PC-9 (cell line): ENCODE measurements around the gene CIITA. TPM values are rescaled to one million over a fixed set of nuclear protein-coding genes. Genes with fewer than 3 reads are reported as not detected.
"Not testable (repeated sequence)": the region's sequence is repeated elsewhere in the genome, so short reads cannot be mapped to it uniquely, and the experiment has no call there.

ENCODE experiments used
- BruUV-seq: library from RNA; stranded (reverse); fragments of 400-500 nt; replicated peaks from 2 replicates; lab custom pipeline; 2021; lab: Mats Ljungman, UMichigan
- CTCF ChIA-PET: fragments of 300-600 bp; sonication (Branson Sonifier 250); formaldehyde crosslinking; loops from one replicate; lab custom pipeline; 2022; ENCODE audit warnings: antibody characterized with exemption; lab: Charles Lee
- POLR2A ChIA-PET: fragments of 300-600 bp; sonication (Branson Sonifier 250); formaldehyde crosslinking; loops from one replicate; lab custom pipeline; 2022; ENCODE audit warnings: antibody characterized with exemption; ENCODE audit not compliant: unreplicated experiment; lab: Charles Lee
- DNase-seq, 2 experiments: peaks; one replicate each; pipeline versions ENCODE4 v3.0.0 to v3.0.0-alpha.2; 2015 to 2022; ENCODE audit warnings: mixed read lengths in 1 of 2
- H2AFZ ChIP-seq: fragments of 200-600 bp; sonication (generic); 2 replicates; pipeline ENCODE4 v1.8.1; 2017; ENCODE audit warnings: antibody characterized with exemption
- H3F3A ChIP-seq: fragments of 200-600 bp; sonication (generic); 2 replicates; pipeline ENCODE4 v1.8.1; 2017; ENCODE audit warnings: antibody characterized with exemption, mild to moderate bottlenecking, low read depth; ENCODE audit not compliant: insufficient read depth
- H3K27ac ChIP-seq: fragments of 200-600 bp; sonication (generic); 2 replicates; pipeline ENCODE4 v1.6.1; 2016; ENCODE audit warnings: mixed run types
- H3K27me3 ChIP-seq: fragments of 200-600 bp; sonication (generic); 2 replicates; pipeline ENCODE4 v1.6.1; 2016; ENCODE audit warnings: low read depth, mixed run types; ENCODE audit not compliant: insufficient read depth
- H3K36me3 ChIP-seq: fragments of 200-600 bp; sonication (generic); 2 replicates; pipeline ENCODE4 v1.6.1; 2016; ENCODE audit warnings: low read depth, mixed run types
- H3K4me1 ChIP-seq: fragments of 200-600 bp; sonication (generic); replicated peaks from 2 replicates; pipeline ENCODE4 v1.6.1; 2016; ENCODE audit warnings: mixed run types; ENCODE audit not compliant: insufficient read depth
- H3K4me2 ChIP-seq: fragments of 200-600 bp; sonication (generic); 2 replicates; pipeline ENCODE4 v1.6.1; 2017; ENCODE audit warnings: mixed run types
- H3K4me3 ChIP-seq: fragments of 200-600 bp; sonication (generic); 2 replicates; pipeline ENCODE4 v1.6.1; 2016; ENCODE audit warnings: mixed run types
- H3K79me2 ChIP-seq: fragments of 200-600 bp; sonication (generic); 2 replicates; pipeline ENCODE4 v1.6.1; 2017; ENCODE audit warnings: low read depth, mixed run types
- H3K9me2 ChIP-seq: fragments of 200-600 bp; sonication (generic); 2 replicates; pipeline ENCODE4 v1.8.1; 2017; ENCODE audit warnings: mild to moderate bottlenecking; ENCODE audit not compliant: insufficient read depth
- H3K9me3 ChIP-seq: fragments of 200-600 bp; sonication (generic); 2 replicates; pipeline ENCODE4 v1.8.1; 2016; ENCODE audit warnings: low read depth; ENCODE audit not compliant: insufficient read depth
- H4K20me1 ChIP-seq: fragments of 200-600 bp; sonication (generic); 2 replicates; pipeline ENCODE4 v1.8.1; 2017; ENCODE audit not compliant: insufficient read depth
- EZH2 ChIP-seq: fragments of 200-600 bp; sonication (generic); IDR thresholded peaks from 2 replicates; pipeline ENCODE4 v1.8.0; 2017; ENCODE audit warnings: antibody characterized with exemption, low read depth
- intact Hi-C: fragments of 100-400 bp; cut with micrococcal nuclease; formaldehyde crosslinking; loops from one replicate; pipeline ENCODE4 v1.10.0; 2022; ENCODE audit not compliant: unreplicated experiment
- total RNA-seq: library from RNA; stranded (reverse); gene quantifications from 2 replicates; pipeline ENCODE4 v1.2.3, GENCODE V29; 2021
- TF ChIP-seq, protein P1 (sequence below): fragments of 200-600 bp; sonication (generic); conservative IDR thresholded peaks from 2 replicates; pipeline ENCODE4 v1.6.1; 2017; ENCODE audit warnings: mixed run types, antibody characterized with exemption, mild to moderate bottlenecking, moderate library complexity

CIITA gene
- total RNA-seq, 1 experiment from 2014 or later: 1.7 TPM

DNA sequence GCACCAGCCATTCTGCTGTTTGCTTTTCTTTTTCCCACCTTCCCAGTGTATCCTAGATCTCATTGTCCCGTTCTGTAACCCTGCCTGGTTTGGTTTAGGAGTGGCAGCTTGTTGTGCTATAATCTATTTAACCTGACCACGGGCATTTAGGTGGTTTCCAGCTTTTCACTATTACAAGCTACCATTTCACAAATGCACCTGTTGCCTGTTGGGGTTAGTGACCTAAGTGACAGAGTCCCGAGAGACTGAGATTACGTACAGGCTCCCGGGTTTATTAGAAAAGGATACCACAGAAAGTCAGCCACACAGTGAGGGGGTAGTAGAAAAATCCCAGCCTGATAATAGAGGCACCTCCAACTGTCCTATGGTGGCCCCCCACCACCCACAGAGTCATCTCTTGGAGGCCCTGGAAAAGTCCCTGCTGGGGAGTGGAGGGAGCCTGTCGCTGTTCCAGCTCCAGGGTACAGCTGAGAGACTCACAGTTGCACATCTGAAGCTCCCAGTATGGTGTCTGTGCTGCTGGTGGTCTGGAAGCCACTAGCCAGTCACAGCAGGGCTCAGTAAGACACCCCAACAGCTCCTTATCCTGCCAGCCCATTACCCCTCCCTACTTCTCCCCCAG lies 88.5 kb downstream of the CIITA start:
- TF ChIP-seq, protein P1, sequence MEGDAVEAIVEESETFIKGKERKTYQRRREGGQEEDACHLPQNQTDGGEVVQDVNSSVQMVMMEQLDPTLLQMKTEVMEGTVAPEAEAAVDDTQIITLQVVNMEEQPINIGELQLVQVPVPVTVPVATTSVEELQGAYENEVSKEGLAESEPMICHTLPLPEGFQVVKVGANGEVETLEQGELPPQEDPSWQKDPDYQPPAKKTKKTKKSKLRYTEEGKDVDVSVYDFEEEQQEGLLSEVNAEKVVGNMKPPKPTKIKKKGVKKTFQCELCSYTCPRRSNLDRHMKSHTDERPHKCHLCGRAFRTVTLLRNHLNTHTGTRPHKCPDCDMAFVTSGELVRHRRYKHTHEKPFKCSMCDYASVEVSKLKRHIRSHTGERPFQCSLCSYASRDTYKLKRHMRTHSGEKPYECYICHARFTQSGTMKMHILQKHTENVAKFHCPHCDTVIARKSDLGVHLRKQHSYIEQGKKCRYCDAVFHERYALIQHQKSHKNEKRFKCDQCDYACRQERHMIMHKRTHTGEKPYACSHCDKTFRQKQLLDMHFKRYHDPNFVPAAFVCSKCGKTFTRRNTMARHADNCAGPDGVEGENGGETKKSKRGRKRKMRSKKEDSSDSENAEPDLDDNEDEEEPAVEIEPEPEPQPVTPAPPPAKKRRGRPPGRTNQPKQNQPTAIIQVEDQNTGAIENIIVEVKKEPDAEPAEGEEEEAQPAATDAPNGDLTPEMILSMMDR: no peak
- TF ChIP-seq EZH2: no peak
- Histone ChIP-seq H2AFZ (no peak overlapping the region), H3F3A (no peaks in the 10 kb centered on the region; the same call in 1 of the 2 replicates), H4K20me1 (no peaks in the 10 kb centered on the region), H3K36me3 (no peaks in the 10 kb centered on the region; the same call in 1 of the 2 replicates), H3K27me3 (no peaks in the 10 kb centered on the region), H3K9me3 (no peaks in the 10 kb centered on the region), H3K4me1 (no peaks in the 10 kb centered on the region), H3K4me3 (no peak overlapping the region), H3K9me2 (no peaks in the 10 kb centered on the region), H3K4me2 (no peak overlapping the region), H3K79me2 (no peaks in the 10 kb centered on the region), H3K27ac (no peak overlapping the region)
- CTCF ChIA-PET: interaction anchor here (0.6 to 1.6 kb wide), 3 partner anchors 441 to 916 kb away, joined by 3 to 5 read pairs (median 4); no protein-coding TSS in a partner anchor
- no peak for DNase-seq
- intact Hi-C loops: no loop called here
- no TSS peak for BruUV-seq
- POLR2A ChIA-PET: no interaction called here

DNA sequence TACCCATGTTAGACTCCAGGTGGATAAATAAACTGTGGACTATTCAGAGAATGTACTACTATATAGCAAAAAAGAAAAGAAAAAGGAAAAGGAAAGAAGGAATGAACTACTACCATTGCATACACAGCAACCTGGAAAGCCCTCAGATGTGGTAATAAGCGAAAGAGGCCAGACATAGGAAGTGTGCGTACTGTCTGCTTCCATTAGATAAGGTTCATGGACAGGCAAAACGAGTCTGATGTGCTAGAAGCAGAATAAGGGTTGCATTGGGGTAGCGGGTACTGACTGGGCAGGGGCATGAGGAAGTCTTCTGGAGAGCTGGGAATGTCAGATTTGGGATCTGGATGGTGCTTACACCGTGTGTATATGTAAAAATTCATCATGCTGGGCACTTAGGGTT lies 89.1 kb downstream of the CIITA start:
- no peak for DNase-seq
- no peak overlapping the region for H2AFZ ChIP-seq
- H3K4me3 ChIP-seq: no peak overlapping the region
- intact Hi-C loops: no loop called here
- H4K20me1 ChIP-seq: no peaks in the 10 kb centered on the region
- ChIA-PET POLR2A (no interaction called here), CTCF (no interaction called here)
- no peaks in the 10 kb centered on the region; the same call in 1 of the 2 replicates for H3K36me3 ChIP-seq
- no peaks in the 10 kb centered on the region for H3K27me3 ChIP-seq
- no peaks in the 10 kb centered on the region; the same call in 1 of the 2 replicates for H3F3A ChIP-seq
- no peak overlapping the region for H3K27ac ChIP-seq
- no peaks in the 10 kb centered on the region for H3K9me2 ChIP-seq
- no TSS peak for BruUV-seq
- TF ChIP-seq EZH2: no peak
- TF ChIP-seq, protein P1: no peak
- H3K4me2 ChIP-seq: no peak overlapping the region
- no peaks in the 10 kb centered on the region for H3K79me2 ChIP-seq
- H3K9me3 ChIP-seq: no peaks in the 10 kb centered on the region
- no peaks in the 10 kb centered on the region for H3K4me1 ChIP-seq

DNA sequence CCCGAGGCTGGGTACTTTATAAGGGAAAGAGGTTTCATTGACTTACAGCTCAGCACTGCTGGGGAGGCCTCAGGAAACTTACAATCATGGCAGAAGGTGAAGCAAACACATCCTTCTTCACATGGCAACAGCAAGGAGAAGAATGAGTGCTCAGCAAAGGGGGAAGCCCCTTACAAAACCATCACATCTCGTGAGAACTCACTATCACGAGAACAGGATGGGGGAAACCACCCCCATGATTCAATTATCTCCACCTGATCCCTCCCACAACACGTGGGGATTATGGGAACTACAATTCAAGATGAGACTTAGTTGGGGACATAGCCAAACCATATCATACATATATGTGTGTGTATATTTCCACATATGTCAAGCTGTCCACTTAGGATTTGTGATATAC lies 89.6 kb downstream of the CIITA start:
- H3K4me2 ChIP-seq, H3K27me3 ChIP-seq, CTCF ChIA-PET, H3K4me3 ChIP-seq, intact Hi-C loops, POLR2A ChIA-PET, DNase-seq, H2AFZ ChIP-seq, H3K4me1 ChIP-seq, H3K9me2 ChIP-seq, H3K36me3 ChIP-seq, H3K27ac ChIP-seq, H4K20me1 ChIP-seq, H3K79me2 ChIP-seq, H3F3A ChIP-seq, H3K9me3 ChIP-seq, BruUV-seq: not testable (repeated sequence)
